H1 (cell line): ENCODE data around the gene SAT1. TPM values are rescaled to one million over a fixed set of nuclear protein-coding genes. Genes with fewer than 3 reads are reported as not detected.

Experiments
- CBX5 ChIP-seq: fragments of 300-800, 300-1000 bp; sonication (generic); IDR thresholded peaks from 2 replicates; pipeline ENCODE4 v1.7.1; 2016; ENCODE audit warnings: antibody characterized with exemption, low read length, low read depth
- CEBPB ChIP-seq: IDR thresholded peaks from 2 replicates; pipeline ENCODE4 v1.6.1; 2012; ENCODE audit warnings: low read depth, low read length
- CHD1 ChIP-seq: IDR thresholded peaks from 2 replicates; pipeline ENCODE4 v1.6.1; 2012; ENCODE audit warnings: low read depth, low read length, improper control_type of control experiment
- CHD7 ChIP-seq: fragments of 300-600 bp; sonication (generic); IDR thresholded peaks from 2 replicates; pipeline ENCODE4 v1.7.1; 2012; ENCODE audit warnings: low read length, moderate library complexity, mild to moderate bottlenecking, inconsistent platforms; ENCODE audit not compliant: insufficient replicate concordance
- CTBP2 ChIP-seq: IDR thresholded peaks from 2 replicates; pipeline ENCODE4 v1.7.0; 2011; ENCODE audit warnings: borderline replicate concordance, mild to moderate bottlenecking, moderate library complexity, mixed read lengths, low read length; ENCODE audit not compliant: insufficient read depth, insufficient read length
- JUN ChIP-seq: IDR thresholded peaks from 2 replicates; pipeline ENCODE4 v1.6.1; 2011; ENCODE audit warnings: low read depth, mild to moderate bottlenecking, improper control_type of control experiment, low read length
- SP1 ChIP-seq: IDR thresholded peaks from 2 replicates; pipeline ENCODE4 v1.6.1; 2011; ENCODE audit warnings: low read depth, low read length
- YY1 ChIP-seq: IDR thresholded peaks from 2 replicates; pipeline ENCODE4 v1.6.1; 2011; ENCODE audit warnings: low read depth, mild to moderate bottlenecking, low read length
- polyA plus RNA-seq, 7 experiments: library from polyadenylated mRNA; depleted of rRNA in 3 of 7; stranded (reverse) in 5 of 7; unstranded in 2 of 7; fragments of >200 nt in 5 of 7; fragments of 200-250 nt in 2 of 7; gene quantifications; 1 replicate in 5 of 7; 2 replicates in 1 of 7; 4 replicates in 1 of 7; pipeline versions ENCODE4 v1.2.1 to v1.2.3, GENCODE V29; 2011 to 2013; ENCODE audit warnings: missing spikeins in 2 of 7, mixed read lengths in 2 of 7
- total RNA-seq: library from RNA; stranded (reverse); fragmentation: NEBNext Ultra II Directional; extraction: Animal tissue kit (Norgen Biotek cat#: 25700); gene quantifications from 2 replicates; pipeline ENCODE4 v1.2.1, GENCODE V29; 2021

Gene SAT1
- total and polyA plus RNA-seq, 2 of the 8 experiments (the other 6 are each of a cell fraction or from before 2014, with no cell fraction given), result 29.2 to 36.8 TPM

- TF ChIP-seq CHD7, result no peak
- TF ChIP-seq YY1, result no peak
- TF ChIP-seq CBX5, result no peak
- TF ChIP-seq SP1, result no peak
- TF ChIP-seq JUN, result no peak
- TF ChIP-seq CTBP2, result no peak
- TF ChIP-seq CEBPB, result no peak
- TF ChIP-seq CHD1, result no peak
Observed at GRCh38 chrX:23811108-23811651, 28.2 kb downstream of the SAT1 start (continued).
